T-helper 17 cell (primary cell): Measurements from ENCODE around the gene GGA3. TPM values are rescaled to one million over a fixed set of nuclear protein-coding genes. Genes with fewer than 3 reads are reported as not detected.
"Not testable (repeated sequence)": the region's sequence is repeated elsewhere in the genome, so short reads cannot be mapped to it uniquely, and the experiment has no call there.

Source experiments
- ATAC-seq: fragments of 150-1000 bp; cut with Tn5 transposase; 2 replicates; pipeline ENCODE4 v1.10.0; 2021; ENCODE audit warnings: mild to moderate bottlenecking, moderate library complexity
- DNase-seq, 3 donors: peaks; one replicate each; pipeline versions ENCODE4 v3.0.0 to v3.0.0-alpha.2; 2020 to 2021
- H3K9me3 ChIP-seq: one replicate; pipeline ENCODE4 v1.7.0; 2013; ENCODE audit warnings: low read length, mild to moderate bottlenecking; ENCODE audit not compliant: control insufficient read depth, poor library complexity, severe bottlenecking
- H3K27ac Mint-ChIP-seq: one replicate; pipeline ENCODE4 v1.8.0; 2022; ENCODE audit warnings: mild to moderate bottlenecking, moderate library complexity, mixed read lengths
- H3K27me3 Mint-ChIP-seq: one replicate; pipeline ENCODE4 v1.8.0; 2022; ENCODE audit warnings: mixed read lengths
- H3K36me3 Mint-ChIP-seq: one replicate; pipeline ENCODE4 v1.8.0; 2022; ENCODE audit warnings: low read depth, mixed read lengths
- H3K4me1 Mint-ChIP-seq: one replicate; pipeline ENCODE4 v1.8.0; 2022; ENCODE audit warnings: mild to moderate bottlenecking, mixed read lengths
- H3K4me3 Mint-ChIP-seq: one replicate; pipeline ENCODE4 v1.8.0; 2022; ENCODE audit warnings: mild to moderate bottlenecking, moderate library complexity, mixed read lengths
- total RNA-seq, 4 donors: library from RNA in 2 of 4; stranded (reverse) in 2 of 4; gene quantifications; one replicate each; pipeline ENCODE4 v1.2.3 and lab custom pipeline; 2022 to 2026

The GGA3 gene
- total RNA-seq, 2 donors from 2014 or later: 85.4 to 89.1 TPM

DNA sequence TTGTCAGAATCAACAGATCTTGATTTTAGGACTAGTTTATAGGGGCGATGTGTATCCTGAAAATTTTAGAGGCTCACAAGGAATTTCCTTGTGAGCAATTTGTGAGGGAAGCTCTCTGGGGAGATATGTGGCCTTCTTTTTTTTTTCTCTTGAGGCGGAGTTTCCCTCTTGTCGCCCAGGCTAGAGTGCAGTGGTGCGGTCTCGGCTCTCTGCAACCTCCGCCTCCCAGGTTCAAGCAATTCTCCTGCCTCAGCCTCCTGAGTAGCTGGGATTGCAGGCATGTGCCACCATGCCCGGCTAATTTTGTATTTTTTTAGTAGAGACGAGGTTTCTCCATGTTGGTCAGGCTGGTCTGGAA is 54.4 kb downstream of the GGA3 start:
- H3K27me3 Mint-ChIP-seq, H3K36me3 Mint-ChIP-seq, H3K9me3 ChIP-seq, ATAC-seq, DNase-seq: not testable (repeated sequence)
- H3K4me1 Mint-ChIP-seq: peaks cover 15% of the 10 kb centered on the region
- peak overlapping the region; percentile 95 for H3K4me3 Mint-ChIP-seq
- peak overlapping the region; percentile 95 for H3K27ac Mint-ChIP-seq

GRCh38 chr17:75205793-75206163 is 55.6 kb downstream of the GGA3 start:
- Mint-ChIP-seq H3K4me1 (peaks cover 20% of the 10 kb centered on the region), H3K4me3 (peak overlapping the region; percentile 95), H3K27ac (peak overlapping the region; percentile 95), H3K27me3 (no peaks in the 10 kb centered on the region), H3K36me3 (no peaks in the 10 kb centered on the region)
- no peak for DNase-seq
- ATAC-seq: no peak
- H3K9me3 ChIP-seq: no peaks in the 10 kb centered on the region

DNA sequence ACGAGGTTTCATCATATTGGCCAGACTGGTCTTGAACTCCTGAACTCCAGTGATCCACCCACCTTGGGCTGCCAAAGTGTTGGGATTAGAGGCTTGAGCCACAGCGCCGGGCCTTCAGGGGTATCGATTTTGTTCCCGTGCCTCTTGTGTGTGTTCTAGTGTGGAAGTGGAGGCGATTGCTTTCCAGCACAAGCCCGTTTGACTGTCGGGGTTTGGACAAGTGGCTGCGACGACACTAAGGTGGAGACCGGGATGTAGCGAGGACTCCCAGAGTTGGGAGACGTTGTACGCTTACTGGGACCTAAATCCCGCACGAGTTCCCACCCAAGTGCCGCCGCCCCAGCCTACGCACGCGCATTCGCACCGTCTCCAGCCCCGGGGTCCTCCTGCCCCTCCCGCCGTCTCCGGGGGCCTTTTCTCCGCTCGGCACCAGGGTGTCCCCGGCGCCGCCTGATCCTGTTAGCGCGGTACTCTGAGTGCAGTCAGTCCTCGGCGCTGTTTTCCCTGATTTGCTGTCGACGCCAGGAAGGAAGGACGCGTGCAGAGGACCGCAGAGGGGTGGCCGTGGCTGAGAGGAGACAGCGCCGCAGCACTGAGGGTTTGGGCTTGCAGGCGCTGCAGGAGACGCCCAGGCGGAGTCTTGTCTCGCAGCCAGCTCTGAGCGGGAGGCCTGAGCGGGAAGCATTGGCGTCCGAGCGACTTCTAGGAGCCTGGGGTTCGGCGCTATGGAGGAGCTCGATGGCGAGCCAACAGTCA is 56.2 kb downstream of the GGA3 start, which contains the start of gene NUP85:
Gene NUP85, plus strand, starts transcription at position 643 of the 756 bp plus-strand sequence. Its CDS starts 83 bp downstream, at position 726.
- H3K4me3 Mint-ChIP-seq: peak within 1 kb of the TSS; percentile 95
- no peaks in the 10 kb centered on the region for H3K36me3 Mint-ChIP-seq
- H3K9me3 ChIP-seq: no peaks in the 10 kb centered on the region
- DNase-seq (peak; percentile 88), ATAC-seq (peak; percentile 89)
- peaks cover 20% of the 10 kb centered on the region for H3K4me1 Mint-ChIP-seq
- H3K27me3 Mint-ChIP-seq: no peaks in the 10 kb centered on the region
- H3K27ac Mint-ChIP-seq: peak within 1 kb of the TSS; percentile 95

DNA sequence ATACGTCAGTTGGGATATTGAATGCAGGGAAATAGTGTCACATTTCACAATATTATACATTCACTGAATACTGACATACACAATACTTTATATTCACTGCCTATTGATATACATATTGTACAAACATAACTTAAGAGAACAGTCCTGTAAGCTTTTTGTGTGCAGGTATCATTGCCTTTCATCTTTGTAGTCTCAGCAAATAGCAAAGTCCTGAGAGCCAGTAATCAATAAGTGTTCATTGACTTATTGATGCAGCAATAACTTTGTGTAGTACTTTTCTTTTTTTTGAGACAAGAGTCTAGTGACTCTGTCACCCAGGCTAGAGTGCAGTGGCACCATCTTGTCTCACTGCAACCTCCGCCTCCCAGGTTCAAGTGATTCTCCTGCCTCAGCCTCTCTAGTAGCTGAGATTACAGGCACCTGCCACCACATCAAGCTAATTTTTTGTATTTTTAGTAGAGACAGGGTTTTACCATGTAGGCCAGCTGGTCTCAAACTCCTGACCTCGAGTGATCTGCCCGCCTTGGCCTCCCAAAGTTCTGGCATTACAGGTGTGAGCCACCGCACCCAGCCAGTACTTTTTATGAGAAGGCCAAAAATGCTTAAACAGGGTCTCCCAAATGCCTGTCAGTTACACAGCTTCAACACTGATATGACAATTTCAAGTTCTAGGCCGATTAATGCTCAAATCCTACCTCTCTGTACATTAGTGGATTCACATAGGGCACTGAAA is 61.4 kb downstream of the GGA3 start:
- DNase-seq (no peak), ATAC-seq (no peak)
- no peaks in the 10 kb centered on the region for H3K9me3 ChIP-seq
- H3K36me3 Mint-ChIP-seq: no peaks in the 10 kb centered on the region
- peaks cover 7% of the 10 kb centered on the region for H3K4me1 Mint-ChIP-seq
- no peak overlapping the region for H3K4me3 Mint-ChIP-seq
- H3K27ac Mint-ChIP-seq: no peak overlapping the region
- H3K27me3 Mint-ChIP-seq: no peaks in the 10 kb centered on the region

GRCh38 chr17:75194879-75195278 is 66.5 kb downstream of the GGA3 start:
- no peak for ATAC-seq
- H3K9me3 ChIP-seq: no peaks in the 10 kb centered on the region
- DNase-seq: no peak
- Mint-ChIP-seq H3K4me1 (peaks cover 2% of the 10 kb centered on the region), H3K27me3 (no peaks in the 10 kb centered on the region), H3K27ac (no peak overlapping the region), H3K36me3 (no peaks in the 10 kb centered on the region), H3K4me3 (no peak overlapping the region)

GRCh38 chr17:75191584-75191983 is 69.8 kb downstream of the GGA3 start:
- DNase-seq (no peak), ATAC-seq (no peak)
- Mint-ChIP-seq H3K4me3 (no peak overlapping the region), H3K36me3 (no peaks in the 10 kb centered on the region), H3K4me1 (peaks cover 4% of the 10 kb centered on the region), H3K27me3 (no peaks in the 10 kb centered on the region), H3K27ac (no peak overlapping the region)
- no peaks in the 10 kb centered on the region for H3K9me3 ChIP-seq

GRCh38 chr17:75188614-75189013 is 72.8 kb downstream of the GGA3 start:
- ATAC-seq (no peak), DNase-seq (no peak)
- Mint-ChIP-seq H3K27me3 (no peaks in the 10 kb centered on the region), H3K4me3 (no peak overlapping the region), H3K27ac (peak overlapping the region; percentile 62), H3K36me3 (no peaks in the 10 kb centered on the region), H3K4me1 (peaks cover 12% of the 10 kb centered on the region)
- H3K9me3 ChIP-seq: no peaks in the 10 kb centered on the region

Other genes starting within 250 kb of the GGA3 start
- 10 to 100 TPM; 13.7 to 19.1 TPM for gene MRPL58, start 248.9 kb downstream of the GGA3 start, total RNA-seq
- 100 to 1,000 TPM; 123 to 145 TPM for gene ATP5PD, start 214.6 kb downstream of the GGA3 start, total RNA-seq
- gene KCTD2, start 214.4 kb downstream of the GGA3 start, total RNA-seq: 10 to 100 TPM; 20.4 to 27.7 TPM
- gene SLC16A5, start 173.7 kb downstream of the GGA3 start, total RNA-seq: 10 to 100 TPM; 11.7 to 14.9 TPM
- 1 to 10 TPM; 8.9 to 9.3 TPM for gene ARMC7, start 151.6 kb downstream of the GGA3 start, total RNA-seq
- gene NT5C, start 129.9 kb downstream of the GGA3 start, total RNA-seq: 10 to 100 TPM; 20.6 to 29.8 TPM
- gene JPT1, start 107.1 kb downstream of the GGA3 start, total RNA-seq: 10 to 100 TPM; 40.0 to 46.8 TPM
- 100 to 1,000 TPM; 216 to 236 TPM for gene SUMO2, start 78.6 kb downstream of the GGA3 start, total RNA-seq
- gene NUP85, start 55.9 kb downstream of the GGA3 start, total RNA-seq: 10 to 100 TPM; 75.0 to 75.3 TPM
- gene MRPS7, start 273 bp upstream of the GGA3 start, total RNA-seq: 10 to 100 TPM; 33.9 to 35.6 TPM
- 10 to 100 TPM; 27.0 to 35.0 TPM for gene MIF4GD, start 9.6 kb upstream of the GGA3 start, total RNA-seq
- 10 to 100 TPM; 13.7 to 15.1 TPM for gene SLC25A19, start 27.8 kb upstream of the GGA3 start, total RNA-seq
- 100 to 1,000 TPM; 112 to 117 TPM for gene GRB2, start 144.1 kb upstream of the GGA3 start, total RNA-seq
- gene TMEM94, start 195.0 kb upstream of the GGA3 start, total RNA-seq: 10 to 100 TPM; 70.1 to 70.2 TPM